NOMO-1 treated with DMSO at 0.1 percent for 48 hours (cell line): ENCODE measurements around the gene BBS9.

Source experiments
- DNase-seq: peaks from one replicate; lab custom pipeline; 2025; ENCODE audit not compliant: unreplicated experiment; lab: John Stamatoyannopoulos, UW

Gene BBS9

GRCh38 chr7:33351709-33352108 is 222.3 kb downstream of the BBS9 start:
- no peak for DNase-seq

GRCh38 chr7:33354201-33354600 is 224.8 kb downstream of the BBS9 start:
- DNase-seq: no peak

- no peak for DNase-seq
These were observed 226.0 kb downstream of the BBS9 start for GRCh38 chr7:33355386-33355785.

- DNase-seq: no peak
These were observed 227.0 kb downstream of the BBS9 start for GRCh38 chr7:33356336-33356735.

- no peak for DNase-seq
These were observed 228.5 kb downstream of the BBS9 start for GRCh38 chr7:33357846-33358245.

DNA sequence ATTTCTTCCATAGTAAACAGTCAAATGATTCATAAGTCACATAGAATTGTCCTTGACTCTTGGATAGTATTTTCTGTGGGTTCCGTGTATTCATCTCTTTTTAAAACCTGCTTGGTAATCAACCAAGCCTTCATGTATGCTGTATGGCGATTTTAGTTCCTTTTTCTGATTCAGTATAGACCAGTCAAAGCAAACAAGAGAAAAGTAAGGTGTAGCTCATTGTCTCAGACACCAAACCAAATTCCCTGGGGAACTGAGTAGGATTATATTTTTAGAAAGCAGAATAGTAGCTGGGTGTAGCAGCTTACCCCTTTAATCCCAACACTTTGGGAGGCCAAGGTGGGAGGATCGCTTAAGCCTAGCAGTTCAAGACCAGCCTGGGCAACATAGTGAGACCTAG is 240.5 kb downstream of the BBS9 start:
- no peak for DNase-seq

- DNase-seq: no peak
These were observed 243.8 kb downstream of the BBS9 start for GRCh38 chr7:33373195-33373594.

- DNase-seq: no peak
These were observed 250.6 kb downstream of the BBS9 start for GRCh38 chr7:33379891-33380525.

GRCh38 chr7:33388332-33388731 is 259.0 kb downstream of the BBS9 start:
- DNase-seq: no peak

GRCh38 chr7:33392148-33392547 is 262.8 kb downstream of the BBS9 start:
- no peak for DNase-seq

DNA sequence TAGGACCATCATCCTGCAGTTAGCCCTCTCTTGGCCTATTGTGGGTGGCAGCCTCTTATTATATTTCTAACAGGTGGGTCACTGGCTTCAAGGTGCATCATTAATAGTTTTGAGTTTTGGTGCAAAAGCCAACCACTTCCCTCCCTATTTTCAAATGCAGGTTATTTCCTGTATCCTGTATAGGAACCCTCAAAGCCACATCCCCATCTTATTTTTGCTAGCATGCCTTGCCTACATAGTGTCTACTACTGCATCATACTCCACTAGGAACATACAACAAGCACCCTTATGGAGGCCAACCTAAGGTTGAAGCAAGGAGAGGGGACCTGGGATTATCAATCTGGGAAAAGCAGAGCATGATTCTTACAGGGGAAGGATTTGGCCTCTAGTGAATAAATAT is 264.4 kb downstream of the BBS9 start:
- DNase-seq: no peak

DNA sequence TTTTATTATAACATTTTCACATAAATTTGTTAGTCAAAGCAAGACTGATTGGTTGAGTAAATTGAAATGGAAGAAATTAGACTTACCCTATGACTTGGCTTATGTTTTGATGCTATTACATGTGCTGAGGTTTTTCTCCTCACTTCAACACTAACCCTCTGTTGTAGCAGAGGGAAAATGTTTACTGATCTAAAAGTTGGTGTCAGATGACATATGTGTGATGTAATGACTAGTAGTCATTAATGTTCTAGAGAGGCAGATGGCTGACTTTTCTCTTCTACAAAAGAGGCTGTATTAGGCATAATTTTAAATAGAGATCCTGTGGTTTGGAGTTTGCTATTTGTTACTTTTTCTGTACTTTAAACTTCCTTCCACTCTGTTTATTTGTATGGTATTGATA is 266.0 kb downstream of the BBS9 start:
- DNase-seq: no peak

GRCh38 chr7:33399528-33400213 is 270.3 kb downstream of the BBS9 start:
- no peak for DNase-seq

DNA sequence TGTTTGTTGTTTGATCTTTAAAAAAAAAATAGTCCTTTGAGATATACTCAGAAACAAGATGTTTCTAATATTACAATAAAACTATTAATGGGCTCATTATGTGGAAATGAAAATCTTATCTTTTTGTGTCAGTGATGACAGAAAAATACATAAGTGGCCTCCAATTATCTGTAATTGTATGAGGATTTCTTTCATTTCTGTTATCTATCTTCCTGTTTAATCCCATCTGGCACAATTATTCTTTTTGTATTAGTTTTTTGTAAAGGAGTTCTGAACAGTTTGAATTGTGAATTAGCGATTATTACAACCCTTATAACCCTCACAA is 270.8 kb downstream of the BBS9 start:
- DNase-seq: no peak

DNA sequence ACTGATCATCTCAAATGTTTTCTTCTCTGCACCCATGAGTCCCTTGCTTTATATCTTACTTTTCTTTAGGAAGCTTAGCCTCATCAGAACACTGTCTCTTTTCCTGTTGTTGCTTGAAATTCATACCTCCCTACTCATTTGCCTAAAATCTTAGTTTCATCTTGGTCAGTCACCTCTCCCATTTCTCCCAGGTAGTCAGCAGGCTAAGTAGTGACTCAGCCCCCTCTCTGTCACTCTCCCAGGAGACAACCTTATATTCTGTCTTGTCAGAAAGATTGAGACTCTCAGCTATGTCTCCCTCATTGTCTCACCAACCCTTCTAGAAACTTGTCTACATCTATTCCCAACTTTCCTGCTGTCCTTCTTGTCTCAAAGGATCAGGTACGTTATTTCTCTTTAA is 280.9 kb downstream of the BBS9 start:
- no peak for DNase-seq

DNA sequence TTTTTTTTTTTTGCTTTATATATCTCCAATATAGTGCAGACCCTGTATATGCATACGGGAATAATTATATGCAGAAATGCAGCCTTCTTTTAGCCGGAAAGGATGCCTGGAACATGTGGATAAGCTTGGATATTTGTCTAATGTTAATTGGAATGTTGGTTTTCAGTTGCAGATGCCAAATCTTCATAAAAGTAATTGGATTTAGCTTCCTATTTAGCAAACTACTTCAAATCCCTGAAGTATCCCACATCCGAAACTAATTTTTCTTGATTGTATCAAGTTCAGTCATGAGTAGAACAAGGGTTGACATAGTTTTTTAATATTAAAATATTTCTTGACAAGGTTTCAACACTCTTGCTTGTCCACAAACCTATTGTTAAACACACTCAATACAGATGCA is 281.7 kb downstream of the BBS9 start:
- no peak for DNase-seq

DNA sequence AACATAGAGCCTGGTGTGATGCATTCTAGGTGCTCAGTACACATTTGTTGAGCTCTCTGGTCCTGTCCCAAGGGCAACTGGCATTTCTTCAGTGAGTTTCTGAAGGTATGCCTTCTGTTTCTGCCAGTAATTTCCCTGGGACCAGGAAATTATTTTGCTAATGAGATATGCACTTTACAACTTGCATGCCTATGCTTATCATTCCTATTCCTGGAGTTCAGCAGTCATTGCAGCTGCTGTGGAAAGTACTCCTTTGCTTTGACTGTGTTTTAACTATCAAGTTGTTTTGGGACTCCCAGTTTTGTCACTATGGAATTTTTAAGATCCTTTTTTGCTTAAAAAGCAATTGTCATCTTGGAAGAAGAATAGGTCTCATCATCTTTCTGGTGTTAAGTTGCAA is 283.0 kb downstream of the BBS9 start:
- DNase-seq: no peak

- DNase-seq: no peak
These were observed 288.9 kb downstream of the BBS9 start for GRCh38 chr7:33418251-33418701.

- DNase-seq: no peak
These were observed 291.1 kb downstream of the BBS9 start for GRCh38 chr7:33420311-33420940.

DNA sequence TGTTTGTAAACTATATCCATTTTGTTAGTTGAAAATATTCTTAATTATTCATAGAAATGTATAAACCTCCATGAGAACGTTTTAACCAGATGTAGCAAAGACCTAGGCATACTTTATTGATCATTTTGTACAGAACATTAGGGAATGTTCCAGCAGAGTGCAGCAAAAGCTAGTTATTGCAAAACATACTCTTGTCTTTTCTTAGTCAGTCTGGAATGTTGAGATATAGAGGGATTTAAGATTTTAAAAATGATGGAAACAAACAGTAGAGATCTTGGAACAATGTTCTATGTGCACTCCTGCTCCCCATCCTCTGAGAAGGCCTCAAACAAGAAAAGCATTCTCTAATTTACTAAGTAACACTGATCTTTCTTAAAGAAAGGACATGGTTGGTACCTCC is 292.1 kb downstream of the BBS9 start:
- DNase-seq: no peak

- no peak for DNase-seq
These were observed 292.8 kb downstream of the BBS9 start for GRCh38 chr7:33422141-33422540.

DNA sequence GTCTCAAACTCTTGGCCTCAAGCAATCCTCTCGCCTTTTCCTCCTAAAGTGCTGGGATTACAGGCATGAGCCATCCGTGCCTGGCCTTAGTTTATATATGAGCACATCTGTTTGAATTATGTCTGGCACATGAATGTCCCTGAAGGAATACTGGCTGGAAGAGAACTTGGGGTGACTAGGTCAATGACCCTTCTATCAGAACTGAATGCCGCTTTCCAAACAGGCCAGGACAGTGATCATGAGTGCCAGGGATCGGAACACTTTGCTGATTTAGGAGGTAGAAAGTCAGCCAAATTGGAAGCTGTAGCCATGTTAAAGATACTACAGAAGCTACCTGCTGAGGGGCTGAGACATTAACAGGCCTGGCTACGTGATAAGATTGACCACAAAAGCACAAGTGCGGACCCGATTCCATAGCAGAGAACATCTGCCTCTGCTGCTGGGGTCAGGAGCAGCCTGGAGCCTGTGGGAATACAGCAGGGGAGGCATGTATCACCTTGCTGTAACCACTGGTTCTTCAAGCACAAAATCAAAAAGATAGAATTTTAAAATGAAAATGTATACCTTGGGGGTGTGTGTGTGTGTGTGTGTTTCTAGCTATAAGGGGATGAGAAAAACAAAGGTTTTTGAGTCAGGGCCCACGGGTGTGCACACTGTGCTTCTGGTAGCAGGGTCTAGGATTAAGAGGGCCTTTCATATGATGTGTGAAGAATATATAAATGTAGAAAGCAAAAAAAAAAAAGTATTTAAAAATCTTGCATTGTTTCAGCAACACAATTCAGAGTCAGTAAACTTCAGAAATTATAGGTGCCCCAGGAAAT is 293.7 kb downstream of the BBS9 start:
- no peak for DNase-seq
